HG03469 (cell line): ENCODE results near the gene SLC30A2.

Experiments
- ATAC-seq: cut with Tn5 transposase; IDR thresholded peaks from one replicate; pipeline ENCODE4 v1.9.1; 2021; ENCODE audit warnings: mild to moderate bottlenecking, moderate library complexity, moderate number of reproducible peaks; ENCODE audit not compliant: unreplicated experiment

The SLC30A2 gene

DNA sequence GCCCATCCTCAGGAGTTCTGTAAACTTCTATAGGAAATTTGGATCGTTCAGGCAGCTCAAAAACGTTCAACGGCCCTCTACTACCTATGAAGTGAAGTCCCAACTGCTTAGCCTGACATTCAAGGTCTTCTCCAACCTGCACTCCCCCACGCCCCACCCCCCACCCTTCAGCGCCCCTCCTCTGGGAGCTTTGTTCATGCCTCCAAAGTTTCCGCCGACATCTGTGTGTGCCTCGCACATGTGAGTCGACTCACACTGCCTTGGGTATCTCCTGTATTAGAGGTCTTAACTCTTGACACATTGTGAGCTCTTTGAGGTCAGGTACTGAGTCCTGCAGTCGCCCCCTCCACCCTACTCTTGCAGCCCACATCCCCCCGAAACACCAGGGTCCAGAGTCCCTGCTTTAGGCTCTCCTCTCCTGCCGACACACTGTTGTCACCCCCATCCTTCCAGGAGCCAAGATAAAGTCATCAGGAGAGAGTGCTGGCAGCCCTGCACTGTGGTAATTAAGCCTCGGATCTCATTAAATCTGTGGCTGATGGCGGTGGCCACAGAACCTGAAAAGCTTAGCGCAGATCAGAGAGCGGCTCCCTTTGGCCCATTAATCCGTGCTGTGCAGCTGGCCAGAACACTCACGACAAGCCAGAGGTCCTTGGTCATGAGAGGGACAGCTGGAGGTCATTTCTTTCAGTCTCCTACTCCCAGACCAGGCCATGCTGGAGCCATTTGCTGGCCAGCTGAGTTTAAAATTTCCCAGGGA lies 46.7 kb downstream of the SLC30A2 start:
- ATAC-seq, result no peak

GRCh38 chr1:25997828-25998761 lies 47.8 kb downstream of the SLC30A2 start, which contains the start of gene PAFAH2:
Gene PAFAH2 (minus strand): TSS chr1:25998063. CDS start chr1:25990816, 7,247 bp downstream.
- peak; percentile 88 for ATAC-seq

GRCh38 chr1:25996966-25997827 lies 48.7 kb downstream of the SLC30A2 start:
- ATAC-seq, result no peak

GRCh38 chr1:25994402-25995150 lies 51.3 kb downstream of the SLC30A2 start:
- no peak for ATAC-seq

DNA sequence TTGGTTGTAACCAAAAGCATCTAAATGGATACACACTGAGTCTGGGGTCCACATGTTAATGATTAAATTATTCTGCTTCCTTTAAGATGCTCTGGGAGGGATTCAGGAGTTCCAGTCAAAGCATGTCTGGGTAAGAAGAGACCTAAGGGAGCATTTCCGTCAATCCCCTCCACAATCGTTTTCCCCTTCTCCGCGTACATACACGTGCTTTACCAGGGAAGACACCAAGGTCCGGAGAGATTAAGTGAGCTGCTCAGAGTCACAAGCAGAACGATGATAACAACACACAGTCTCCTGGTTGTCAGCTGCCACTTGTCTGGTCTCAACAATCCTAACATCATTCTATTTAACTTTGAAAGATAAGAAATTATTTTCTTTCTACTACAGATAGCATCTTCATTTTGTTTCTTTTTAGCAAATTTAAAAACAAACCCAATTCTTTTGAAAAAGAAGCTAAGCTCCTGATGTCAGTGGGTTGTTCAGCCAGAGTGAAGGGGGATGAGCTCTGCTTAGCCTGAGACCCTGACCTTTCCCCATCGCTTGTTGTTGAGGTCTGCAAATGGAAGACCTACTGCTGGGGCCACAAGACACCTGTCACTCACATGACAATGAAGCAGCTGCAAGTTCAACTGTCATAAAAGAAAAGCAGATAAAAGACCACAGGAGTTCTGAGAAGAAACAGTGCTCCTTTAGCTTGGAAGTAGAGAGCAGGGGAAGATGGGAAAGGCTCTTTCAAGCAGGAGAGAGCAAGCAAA lies 52.5 kb downstream of the SLC30A2 start:
- no peak for ATAC-seq

DNA sequence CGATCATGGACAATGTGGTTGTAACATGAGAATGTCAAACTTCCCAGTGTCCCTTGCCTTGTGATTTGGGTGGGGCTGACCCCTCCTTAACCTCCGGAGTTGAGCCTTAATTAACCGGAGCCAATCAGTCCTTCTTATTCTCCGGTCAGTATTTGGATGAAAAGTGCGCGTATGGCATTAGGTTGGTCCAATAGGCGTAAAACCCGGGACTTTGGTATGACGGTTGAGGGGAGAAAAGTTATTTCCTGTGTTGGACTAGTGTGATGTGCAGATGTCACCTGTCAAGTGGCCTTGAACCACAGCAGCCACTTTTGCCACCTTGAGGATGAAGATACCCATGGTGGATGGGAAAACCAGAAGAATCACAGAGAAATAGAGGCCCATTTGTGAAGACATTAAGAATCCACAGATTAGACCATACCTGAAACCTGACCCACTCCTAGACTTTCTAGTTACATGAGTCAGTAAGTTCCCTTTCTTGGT lies 53.2 kb downstream of the SLC30A2 start:
- no peak for ATAC-seq

DNA sequence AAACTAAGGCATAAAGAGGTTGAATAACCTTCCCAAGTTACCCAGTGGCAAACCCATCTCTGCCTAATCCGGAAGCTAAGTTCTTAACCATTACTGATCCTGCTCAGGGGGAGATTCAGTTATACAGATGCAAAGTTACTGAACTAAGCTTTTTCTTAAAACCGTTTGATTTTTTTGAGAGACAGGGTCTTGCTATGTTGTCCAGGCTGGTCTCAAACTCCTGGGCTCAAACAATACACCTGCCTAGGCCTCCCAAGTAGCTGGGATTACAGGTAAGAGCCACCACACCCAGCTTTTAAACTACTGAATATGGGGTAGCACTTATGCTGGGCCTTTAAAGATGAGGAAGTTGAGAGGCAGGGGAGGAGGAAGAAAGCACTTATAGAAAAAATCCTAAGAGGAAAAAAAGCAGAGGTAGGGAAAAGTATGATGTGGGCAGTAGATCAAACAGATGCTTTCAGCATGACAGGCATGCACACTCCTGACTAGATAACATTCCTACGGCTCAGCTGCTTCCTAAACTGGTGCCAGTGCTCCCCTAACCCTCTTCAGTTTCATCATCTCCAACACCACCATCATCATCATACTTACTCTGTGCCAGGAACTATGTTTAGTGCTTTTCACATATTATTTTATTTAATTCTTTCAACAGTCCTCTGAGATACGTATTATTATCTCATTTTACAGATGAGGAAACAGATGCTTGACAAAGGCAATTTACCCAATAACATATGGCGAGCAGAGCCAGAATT lies 53.8 kb downstream of the SLC30A2 start:
- no peak for ATAC-seq

DNA sequence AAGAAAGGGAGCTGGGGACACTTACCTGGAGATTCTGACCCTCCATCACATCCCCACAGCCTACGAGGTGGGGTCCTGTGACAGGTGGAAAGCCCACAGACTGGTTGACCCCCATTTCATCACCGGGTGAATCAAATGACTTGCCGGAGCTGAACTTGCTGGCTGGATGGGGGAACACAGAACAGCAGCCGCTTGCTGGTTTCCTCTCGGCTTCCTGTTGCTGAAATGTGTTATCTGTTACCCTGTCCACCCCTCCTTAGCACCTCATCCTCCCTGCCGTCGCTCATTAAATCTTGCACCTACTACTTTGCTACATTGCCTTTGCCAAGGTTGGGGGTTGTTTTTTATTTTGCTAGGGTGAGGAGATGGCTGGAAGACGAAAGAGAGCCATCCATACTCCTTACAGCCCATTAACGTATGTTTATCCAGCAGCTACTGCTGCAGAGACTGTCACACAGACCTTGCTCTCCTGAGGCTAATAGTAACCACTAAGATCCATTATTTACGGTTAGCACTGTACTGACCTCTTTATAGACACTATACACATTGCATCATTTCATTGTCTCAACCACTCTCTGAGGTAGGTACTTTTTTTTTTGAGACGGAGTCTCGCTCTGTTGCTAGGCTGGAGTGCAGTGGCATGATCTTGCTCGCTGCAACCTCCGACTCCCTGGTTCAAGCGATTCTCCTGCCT lies 55.1 kb downstream of the SLC30A2 start:
- ATAC-seq, result no peak

DNA sequence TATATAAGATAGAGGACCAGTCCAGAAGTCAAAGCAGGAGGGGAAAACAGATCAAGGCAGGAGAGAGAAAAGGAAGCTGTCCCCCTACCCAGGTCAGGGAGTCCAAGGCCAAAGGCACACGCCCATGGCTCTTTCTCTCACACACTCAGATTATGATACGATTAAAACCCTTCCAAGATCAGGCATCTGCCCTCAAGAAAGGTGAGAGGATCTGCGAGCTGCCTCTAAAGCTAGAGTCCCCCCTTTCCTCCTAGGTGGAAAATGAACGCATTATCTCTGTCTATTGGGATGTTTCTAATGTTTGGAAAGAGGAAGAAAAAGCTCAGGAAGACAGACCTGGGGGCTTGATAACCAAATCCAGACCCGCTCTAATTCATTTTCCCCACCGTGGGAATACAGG lies 55.7 kb downstream of the SLC30A2 start:
- ATAC-seq, result no peak

- ATAC-seq, result no peak
These were observed 56.3 kb downstream of the SLC30A2 start for GRCh38 chr1:25989440-25990234.

- ATAC-seq, result no peak
These were observed 58.0 kb downstream of the SLC30A2 start for GRCh38 chr1:25987951-25988350.
